ENCODE results near the gene C2CD2L.
"Not testable (repeated sequence)": the region's sequence is repeated elsewhere in the genome, so short reads cannot be mapped to it uniquely, and the experiment has no call there.

Gene C2CD2L

DNA sequence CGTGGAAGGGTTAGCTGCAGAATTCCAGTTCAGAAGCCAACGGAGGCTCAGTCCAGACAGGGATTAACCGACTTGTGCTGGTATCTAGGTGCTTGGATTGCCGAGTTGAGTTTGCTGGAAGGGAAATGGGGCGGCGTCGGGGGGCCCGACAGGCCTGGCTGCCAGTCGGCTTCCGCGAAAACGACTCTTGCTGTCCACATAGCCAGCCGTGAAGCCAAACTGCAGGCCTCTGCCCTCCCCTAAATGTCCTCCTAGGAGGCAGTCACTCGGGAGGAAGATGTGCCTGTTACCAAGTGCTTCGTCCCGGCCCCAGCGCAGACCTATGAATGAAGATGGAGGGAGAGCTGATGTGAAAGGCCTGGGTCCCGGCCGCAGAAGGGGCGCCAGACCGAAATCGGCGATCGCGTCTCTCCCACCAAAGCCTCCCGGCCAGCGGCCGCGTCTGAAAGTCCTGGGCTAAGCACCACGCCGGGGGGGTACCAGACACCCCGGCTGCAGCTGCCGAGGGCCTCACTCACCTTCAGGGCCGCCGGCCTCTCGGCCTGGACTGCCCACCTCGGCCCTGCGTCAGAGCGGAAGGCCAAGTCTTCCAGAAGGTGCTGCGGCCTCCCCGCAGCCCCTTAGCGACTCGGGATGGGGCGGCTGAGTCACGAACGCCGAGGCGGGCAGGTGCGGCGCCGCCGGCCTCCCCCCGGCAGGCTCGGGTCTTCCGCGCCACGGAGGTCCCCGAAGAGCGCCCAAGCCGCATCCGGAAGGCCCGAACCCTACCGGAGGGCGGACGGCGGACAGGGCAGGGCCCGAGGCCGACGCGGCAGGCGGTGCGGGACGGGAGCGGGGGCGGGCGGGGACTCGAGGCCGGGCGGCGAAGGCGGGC, 13.0 kb upstream of the C2CD2L start:
- DNase-seq, result peak in 1 of 2 experiments; percentile 82

DNA sequence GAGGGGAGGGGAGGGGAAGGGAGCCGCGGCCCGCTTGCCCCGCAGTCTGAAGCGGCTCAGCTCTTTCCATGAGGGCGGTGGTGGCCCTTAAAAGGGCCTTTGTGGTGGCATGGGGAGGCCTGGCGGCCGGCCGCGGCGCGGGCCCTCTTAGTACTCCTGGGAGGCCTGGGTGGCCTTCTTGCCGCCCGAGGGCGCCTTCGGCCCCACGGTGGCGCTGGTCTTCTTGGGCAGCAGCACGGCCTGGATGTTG, 12.4 kb upstream of the C2CD2L start:
- DNase-seq, result peak in 1 of 2 experiments; percentile 94

DNA sequence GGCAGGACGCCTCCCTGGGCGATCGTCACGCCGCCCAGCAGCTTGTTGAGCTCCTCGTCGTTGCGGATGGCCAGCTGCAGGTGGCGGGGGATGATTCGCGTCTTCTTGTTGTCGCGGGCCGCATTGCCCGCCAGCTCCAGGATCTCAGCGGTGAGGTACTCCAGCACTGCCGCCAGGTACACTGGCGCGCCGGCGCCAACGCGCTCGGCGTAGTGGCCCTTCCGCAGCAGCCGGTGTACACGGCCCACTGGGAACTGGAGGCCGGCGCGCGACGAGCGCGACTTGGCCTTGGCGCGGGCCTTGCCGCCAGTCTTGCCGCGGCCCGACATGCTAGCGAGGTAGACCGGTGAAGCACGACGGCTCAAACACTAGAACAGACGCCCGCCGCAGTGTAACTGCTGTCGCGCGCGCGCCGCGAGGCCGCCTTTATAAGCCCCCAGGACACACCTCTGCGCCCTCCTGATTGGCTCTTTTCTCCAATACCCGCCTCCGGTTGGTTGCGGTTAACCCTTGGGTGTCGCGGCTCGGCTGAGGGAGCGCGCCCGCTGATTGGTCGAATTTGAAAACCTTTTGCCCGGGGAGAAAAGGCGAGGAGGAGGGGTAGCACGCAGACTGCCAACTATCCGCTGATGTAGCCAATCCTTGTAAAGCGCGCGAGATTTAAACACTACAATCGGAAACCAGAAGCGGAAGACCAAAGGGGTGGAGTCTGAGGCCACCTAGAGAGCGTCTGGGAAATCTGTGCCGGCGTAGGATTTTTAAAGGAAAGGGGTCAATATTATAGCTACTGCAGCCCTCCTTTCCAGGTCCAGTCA, 11.9 kb upstream of the C2CD2L start:
- peak; percentile 100 for DNase-seq

DNA sequence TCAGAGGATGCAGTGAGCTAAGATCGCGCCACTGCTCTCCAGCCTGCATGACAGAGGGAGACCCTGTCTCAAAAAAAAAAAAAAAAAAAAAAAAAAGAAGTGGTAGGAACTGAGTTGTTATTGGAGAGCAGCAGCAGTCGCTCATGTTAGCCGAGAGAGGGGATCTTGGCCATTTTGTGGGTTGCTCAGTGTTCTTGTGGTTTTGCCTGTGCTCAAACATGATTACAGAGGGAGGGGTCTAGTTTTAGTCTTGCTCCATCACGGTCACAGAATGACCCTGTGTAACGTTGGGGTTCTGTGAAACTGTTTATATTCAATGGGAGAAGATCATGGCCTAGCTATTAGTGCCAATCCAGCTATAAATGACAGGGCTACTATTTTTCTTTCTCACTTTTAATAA, 7.4 kb upstream of the C2CD2L start:
- DNase-seq, result no peak

DNA sequence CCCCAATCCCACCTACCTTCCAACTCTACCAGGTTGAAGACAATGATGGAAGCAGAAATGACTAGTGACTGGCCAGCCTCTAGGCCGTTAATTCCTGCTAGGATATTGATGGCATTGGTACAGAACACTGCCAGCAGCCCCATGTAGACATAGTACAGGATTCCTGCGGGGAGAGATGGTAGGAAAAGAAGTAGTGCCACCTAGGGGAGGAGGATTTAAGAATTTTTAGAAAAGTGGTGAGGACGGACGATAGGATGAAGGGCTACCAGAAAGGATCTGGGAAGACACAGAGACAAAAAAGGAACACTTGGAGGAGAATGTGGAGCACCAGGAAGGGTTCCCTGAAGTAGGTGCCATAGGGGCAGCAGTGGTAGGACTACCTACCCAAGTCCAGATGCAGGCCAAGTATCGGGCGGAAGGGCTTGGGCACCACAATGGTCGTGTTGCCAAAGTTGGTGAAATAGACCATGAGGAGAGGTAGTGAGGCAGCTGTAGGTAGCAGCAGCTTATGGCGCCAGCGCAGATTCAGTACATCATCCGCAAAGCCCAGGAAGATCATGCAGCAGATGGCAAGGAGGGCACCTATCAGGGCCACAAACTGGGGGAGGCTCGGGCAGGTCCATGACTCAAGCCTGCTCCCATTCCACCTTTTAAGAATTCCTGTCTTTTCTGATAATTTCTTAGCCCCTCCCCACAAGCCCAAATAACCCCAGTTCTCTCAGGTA, 6.7 kb upstream of the C2CD2L start:
- peak; percentile 82 to 91 for DNase-seq

DNA sequence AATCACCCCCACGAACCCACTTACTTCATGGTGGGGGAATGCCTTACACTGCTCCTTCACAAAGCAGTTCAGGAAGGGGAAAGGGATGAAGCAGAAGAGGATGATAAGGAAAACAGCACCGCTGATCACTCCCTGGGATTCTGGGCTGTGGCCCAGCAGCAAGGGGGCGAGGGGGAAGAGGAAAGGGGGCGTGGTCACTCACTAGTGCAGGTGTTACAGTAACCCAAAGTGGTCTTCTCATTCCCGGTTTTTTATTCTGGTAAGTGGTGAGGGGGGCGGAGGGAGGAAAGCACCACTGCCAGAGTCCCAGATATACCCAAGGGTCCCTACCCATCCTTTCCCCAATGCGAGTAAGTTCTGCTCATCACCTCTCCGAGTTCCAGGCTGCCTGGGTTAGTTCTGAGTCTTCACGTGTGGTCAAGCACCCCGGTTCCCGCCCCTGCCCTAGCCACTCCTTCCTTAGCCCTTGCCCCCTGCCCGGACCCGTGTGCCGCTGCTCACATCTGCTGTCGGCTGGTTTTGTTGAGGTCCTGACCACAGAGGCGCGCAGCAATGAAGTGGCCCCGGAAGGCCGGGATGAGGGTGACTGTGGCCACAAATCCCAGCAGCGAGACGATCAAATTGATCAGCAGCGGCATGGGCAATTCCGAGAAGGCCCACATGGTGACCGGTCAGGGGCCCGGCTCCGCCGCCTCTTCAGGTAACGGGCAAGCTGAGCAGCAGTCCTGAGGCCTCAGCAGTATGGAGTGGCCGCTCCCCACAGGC, 6.0 kb upstream of the C2CD2L start:
- peak in 1 of 2 experiments; percentile 72 for DNase-seq

DNA sequence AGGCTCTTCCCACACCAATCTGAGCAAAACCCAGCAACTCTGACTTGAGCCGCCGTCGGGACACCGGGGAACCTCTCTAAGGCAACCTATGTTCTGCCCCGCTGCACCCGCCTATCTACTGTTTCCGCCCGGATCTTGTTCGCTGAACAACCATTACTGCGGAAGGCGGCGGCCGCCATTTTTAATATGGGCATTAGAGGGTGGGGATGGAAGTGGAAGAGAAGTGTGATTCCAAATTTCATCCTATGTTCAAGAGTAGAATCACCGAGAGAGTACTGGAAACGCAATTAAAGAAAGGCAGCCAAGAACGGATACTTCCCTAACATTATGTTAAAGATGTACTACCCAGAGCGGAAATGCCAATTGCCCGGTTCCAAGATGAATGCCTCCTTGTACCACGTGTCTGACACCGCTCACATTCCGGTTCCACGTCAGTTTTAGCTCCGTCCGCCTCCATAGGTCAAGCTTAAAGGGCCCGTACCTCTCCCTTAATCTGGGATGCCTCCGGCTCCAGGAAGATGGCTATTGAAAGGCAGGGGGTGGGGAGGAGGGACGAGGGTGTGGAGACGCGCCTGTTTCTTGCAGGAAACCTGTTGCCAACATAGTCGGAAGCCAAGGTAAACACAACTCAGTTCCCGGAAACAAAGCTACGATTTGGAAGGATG, 5.3 kb upstream of the C2CD2L start, which contains the start of gene DPAGT1:
DPAGT1 (minus strand) TSS at position 95 of the 665 bp plus-strand sequence. CDS start 198 bp downstream, outside the sequence.
- peak; percentile 100 for DNase-seq

DNA sequence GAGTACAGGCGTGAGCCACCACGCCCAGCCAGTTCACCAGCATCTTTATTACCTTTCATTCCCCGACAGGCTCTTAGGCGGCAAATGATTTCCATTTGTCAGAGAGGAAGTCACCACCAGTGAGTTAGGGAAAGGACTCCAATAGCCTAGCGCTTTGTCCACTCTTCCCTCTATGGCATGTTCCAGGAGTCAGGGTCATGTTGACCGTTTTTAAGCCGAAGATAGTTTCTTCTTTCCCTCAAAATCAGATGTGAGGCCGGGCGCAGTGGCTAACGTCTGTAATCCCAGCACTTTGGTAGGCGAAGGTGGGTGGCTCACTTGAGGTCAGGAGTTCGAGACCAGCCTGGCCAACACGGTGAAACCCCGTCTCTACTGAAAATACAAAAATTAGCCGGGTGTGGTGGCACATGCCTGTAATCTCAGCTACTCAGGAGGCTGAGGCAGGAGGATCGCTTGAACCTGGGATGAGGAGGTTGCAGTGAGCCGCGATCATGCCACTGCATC, 3.9 kb upstream of the C2CD2L start:
- not testable (repeated sequence) for DNase-seq

DNA sequence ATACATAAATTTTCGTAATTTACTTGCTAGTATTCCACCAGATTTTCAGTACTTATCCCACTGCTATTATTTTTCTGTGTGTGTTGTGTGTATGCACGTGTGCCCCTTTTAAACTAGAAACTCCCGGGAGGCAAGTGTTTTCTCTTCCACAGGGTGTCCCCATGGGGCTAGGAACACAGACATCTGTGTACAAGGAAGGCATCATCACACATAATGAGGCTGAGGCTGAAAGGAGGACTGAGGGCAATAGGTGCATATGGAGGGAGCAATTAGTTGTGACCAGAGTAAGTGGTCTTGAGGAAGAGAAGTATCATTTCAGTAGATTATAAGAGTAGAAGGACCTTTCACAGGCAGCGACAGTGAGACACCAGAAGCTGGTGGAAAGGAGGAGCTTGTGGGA, 3.4 kb upstream of the C2CD2L start:
- DNase-seq, result peak; percentile 31 to 59

DNA sequence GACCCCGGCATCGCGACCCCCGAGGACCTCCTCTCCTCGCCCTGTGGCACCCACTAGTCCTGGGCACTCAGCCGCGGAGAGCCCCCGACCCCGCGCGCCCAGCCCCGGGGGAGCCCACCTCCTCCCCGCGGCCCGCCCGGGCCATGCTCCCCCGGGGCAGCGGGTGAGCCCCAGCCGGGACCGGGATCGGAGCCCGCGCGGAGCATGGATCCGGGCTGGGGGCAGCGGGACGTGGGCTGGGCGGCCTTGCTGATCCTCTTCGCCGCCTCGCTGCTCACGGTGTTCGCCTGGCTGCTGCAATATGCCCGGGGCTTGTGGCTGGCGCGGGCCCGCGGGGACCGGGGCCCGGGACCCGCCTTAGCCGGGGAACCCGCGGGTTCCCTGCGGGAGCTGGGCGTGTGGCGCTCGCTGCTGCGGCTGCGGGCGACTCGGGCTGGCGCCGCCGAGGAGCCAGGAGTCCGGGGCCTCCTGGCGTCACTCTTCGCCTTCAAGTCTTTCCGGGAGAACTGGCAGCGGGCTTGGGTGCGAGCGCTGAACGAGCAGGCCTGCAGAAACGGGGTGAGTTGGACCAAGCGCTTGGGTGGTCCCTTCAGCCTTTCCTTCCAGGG, 498 bp downstream of the C2CD2L start:
- peak in 1 of 2 experiments; percentile 77 for DNase-seq

DNA sequence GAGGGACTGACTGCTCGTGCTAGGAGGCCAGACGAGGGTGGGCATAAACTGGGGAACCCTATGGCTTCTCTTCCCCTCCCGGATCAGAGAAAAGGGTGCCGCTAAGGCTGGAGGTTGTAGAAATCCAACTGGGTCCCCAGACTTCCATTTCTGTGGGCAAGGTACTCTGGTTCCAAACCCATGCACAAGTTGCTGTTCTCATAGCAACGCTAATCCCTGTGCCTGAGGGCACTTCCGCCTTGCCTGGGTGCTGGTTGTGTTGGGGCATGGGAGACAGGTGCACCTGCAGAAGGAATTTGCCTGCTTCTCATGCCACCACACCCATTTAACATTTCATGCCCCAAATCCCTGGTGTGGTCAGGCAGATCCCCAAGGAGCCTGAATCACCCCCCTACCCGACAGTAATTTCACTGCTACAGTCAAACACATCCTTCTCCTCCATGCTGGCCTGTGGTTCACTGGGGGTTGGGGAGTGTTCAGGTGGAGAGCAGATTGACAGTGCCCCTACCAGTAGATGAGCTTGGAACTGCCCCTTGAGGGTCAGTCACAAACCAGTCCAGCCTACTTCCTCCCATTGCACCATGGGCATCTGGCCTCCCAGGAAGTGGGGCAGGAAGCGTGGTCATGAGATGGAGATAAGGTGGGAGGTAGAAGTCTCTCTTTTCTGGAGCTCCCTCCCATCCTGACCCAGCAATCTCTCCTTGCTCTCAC, 1.2 kb downstream of the C2CD2L start:
- DNase-seq, result peak; percentile 97 to 98

DNA sequence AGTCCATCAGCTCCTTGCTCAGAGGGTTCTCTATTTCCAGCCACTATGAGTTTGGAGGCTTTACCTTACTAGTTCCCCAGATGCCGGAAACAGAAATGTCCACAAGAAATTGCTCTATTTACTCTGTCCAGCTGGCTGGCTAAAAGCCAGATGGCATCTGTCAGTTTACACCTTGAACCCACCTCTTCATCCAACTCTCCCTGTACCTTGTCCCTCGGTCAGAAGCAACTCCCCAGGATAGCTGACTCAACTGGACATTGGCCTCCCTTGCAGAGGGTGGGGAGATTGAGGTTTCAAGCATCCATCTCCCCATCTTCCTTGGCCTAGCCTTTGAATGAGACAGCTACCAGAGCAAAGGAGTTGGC, 1.7 kb downstream of the C2CD2L start:
- DNase-seq, result no peak

DNA sequence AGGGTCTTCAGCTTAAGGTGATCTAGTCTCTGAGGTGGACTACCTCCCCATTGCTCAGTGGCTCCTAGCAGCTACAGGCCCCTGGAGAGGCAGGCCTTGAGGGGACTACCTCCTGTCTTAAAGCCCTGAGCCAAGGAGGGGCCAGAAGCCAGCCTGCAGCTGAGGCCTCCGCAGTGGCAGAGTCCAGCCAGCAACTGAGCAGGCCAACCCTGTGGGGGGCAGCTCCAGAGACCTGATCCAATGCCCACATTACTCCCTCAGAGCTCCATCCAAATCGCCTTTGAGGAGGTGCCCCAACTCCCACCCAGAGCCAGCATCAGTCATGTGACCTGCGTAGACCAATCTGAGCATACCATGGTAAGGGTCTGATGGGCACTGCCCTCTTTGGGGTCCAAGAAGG, 2.7 kb downstream of the C2CD2L start:
- no peak for DNase-seq

DNA sequence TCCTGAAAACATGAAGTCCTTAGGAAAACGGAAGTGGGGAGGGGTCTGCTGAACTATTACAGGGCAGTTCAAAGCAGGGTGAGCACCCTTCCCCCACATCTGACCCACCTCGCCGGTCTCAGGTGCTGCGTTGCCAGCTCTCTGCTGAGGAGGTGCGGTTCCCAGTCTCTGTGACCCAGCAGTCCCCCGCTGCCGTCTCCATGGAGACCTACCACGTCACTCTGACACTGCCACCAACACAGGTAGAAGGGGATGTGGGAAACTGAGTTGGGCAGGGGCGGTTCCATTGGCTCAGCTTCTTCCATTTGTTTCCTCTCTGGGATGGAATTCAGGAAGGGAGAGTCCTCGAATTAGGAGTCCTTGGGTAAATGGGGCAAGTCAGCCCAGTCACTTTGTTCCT, 3.3 kb downstream of the C2CD2L start:
- no peak for DNase-seq

DNA sequence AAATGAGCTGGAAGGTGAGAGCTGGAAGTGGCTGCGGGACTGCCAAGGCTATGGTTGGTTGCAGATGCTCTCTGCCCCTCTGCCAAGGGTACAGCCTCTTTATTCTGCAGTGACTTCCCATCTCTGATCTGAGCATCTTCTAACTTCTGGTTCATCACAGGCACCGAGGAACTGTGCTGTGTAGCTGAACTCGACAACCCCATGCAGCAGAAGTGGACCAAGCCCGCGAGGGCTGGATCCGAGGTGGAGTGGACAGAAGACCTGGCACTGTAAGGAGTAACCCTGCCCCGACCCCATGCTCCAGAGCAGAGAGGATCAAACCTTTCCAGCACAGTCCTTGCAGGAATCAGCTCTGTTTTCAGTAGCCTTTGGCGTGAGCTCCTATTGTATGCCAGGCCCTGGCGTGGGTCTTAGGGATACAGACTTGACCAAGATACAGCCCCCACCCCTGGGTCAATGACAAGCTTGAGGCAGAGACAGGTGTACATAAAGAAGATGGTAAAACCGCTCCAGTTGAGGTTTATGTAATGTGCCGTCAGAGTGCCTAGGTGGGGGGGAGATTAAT, 4.3 kb downstream of the C2CD2L start:
- no peak for DNase-seq

DNA sequence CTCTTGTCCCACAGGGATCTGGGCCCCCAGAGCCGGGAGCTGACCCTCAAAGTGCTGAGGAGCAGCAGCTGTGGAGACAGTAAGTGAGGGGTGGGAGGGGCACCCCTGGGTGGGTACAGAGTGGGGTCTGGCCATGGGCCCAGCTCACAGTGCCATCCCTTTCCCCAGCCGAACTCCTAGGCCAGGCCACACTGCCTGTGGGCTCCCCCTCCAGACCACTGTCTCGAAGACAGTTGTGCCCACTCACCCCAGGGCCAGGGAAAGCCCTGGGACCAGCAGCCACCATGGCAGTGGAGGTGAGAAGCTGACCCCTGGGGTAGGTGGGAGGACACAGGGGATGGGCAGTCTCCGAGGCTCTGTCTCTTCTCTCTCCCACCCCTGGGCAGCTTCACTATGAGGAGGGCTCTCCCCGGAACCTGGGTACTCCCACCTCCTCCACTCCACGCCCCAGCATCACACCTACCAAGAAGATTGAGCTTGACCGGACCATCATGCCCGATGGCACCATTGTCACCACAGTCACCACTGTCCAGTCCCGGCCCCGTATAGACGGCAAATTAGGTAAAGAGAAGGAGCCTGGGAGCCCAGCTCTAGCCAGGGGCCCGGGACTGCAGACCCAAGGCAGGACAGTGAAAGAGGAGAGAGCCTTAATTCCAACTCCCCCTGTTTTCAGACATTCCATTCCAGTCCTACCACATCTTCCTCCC, 5.3 kb downstream of the C2CD2L start:
- DNase-seq, result no peak

DNA sequence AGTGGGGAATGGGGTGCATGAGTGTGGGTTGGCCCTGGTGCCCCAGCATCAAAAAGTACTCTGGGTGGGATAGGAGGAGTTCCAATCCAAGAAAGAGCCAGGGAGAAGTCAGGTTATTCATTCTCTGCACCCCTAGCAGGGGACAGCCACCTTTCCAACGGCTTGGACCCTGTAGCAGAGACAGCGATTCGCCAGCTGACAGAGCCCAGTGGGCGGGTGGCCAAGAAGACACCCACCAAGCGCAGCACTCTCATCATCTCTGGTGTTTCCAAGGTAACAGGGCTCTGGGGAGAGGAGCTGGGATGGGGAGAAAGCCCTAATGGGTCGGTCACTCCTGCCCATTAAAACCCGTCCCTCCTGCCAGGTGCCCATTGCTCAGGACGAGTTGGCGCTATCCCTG, 6.6 kb downstream of the C2CD2L start:
- no peak for DNase-seq

DNA sequence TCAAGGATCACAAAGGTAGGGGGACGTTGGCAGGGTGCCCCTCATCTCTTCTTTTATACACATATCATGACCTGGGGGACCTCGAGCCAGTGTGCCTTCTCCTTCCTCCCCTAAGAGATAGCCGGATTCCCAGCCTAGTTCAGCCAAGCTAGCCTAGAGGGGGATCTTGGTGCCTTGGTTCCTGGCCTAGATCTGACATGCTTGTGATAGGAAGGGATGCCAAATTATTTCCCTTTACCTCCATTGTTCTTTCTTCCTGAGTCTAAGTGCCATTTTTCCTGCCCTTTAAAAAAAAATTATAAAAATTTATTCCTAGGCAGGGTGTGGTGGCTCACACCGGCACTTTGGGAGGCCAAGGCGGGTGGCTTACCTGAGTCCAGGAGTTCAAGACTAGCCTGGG, 7.2 kb downstream of the C2CD2L start:
- no peak for DNase-seq

DNA sequence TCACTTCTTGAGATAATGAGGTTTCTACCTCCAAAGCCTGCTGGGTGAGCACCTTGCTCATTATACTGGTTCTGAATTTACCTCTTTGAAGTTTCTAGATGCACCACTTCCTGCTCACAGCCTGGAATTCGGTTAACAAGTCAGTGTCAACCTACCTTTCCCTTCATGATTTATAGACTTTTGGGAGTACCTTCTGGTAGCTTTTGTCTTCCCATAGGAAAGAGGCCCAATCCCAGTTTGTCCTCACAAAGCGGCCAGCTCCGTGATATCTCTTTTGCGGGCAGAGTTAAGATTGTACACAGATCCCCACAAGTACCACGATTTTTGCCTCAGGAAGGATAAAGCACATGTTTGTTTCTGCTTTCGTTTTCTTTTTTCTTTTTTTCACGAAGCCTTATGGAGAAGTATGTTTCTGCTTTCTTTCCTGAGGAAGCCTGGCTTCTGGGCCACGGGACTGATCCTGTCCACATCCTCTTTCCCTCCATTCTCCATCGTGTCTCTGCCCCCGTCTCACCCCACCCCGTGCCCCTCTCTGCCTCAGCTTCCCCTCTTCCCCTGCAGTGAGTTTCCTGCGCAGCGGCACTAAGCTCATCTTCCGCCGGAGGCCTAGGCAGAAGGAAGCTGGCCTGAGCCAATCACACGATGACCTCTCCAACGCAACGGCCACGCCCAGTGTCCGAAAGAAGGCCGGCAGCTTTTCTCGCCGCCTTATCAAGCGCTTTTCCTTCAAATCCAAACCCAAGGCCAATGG, 8.5 kb downstream of the C2CD2L start:
- no peak for DNase-seq

All from NCI-H526 (cell line).